Neural crest cell (in vitro differentiated cells): ENCODE results near the gene SHB. TPM values are rescaled to one million over a fixed set of nuclear protein-coding genes. Genes with fewer than 3 reads are reported as not detected.
"Not testable (repeated sequence)": the region's sequence is repeated elsewhere in the genome, so short reads cannot be mapped to it uniquely, and the experiment has no call there.

Source experiments
- DNase-seq: peaks from one replicate; pipeline ENCODE4 v3.0.0; 2021; ENCODE audit warnings: low read depth, mixed read lengths, low spot score
- H3K27ac Mint-ChIP-seq: one replicate; pipeline ENCODE4 v1.8.0; 2021; ENCODE audit warnings: mild to moderate bottlenecking, mixed read lengths; ENCODE audit not compliant: unreplicated experiment
- H3K27me3 Mint-ChIP-seq: 2 replicates; pipeline ENCODE4 v1.8.0; 2021; ENCODE audit warnings: low read depth, mild to moderate bottlenecking, mixed read lengths
- H3K36me3 Mint-ChIP-seq: 2 replicates; pipeline ENCODE4 v1.8.0; 2021; ENCODE audit warnings: low read depth, mild to moderate bottlenecking, mixed read lengths
- H3K4me1 Mint-ChIP-seq: 2 replicates; pipeline ENCODE4 v1.8.0; 2021; ENCODE audit warnings: mixed read lengths
- H3K4me3 Mint-ChIP-seq: one replicate; pipeline ENCODE4 v1.8.0; 2021; ENCODE audit warnings: mild to moderate bottlenecking, mixed read lengths
- H3K9me3 Mint-ChIP-seq: 2 replicates; pipeline ENCODE4 v1.8.0; 2021; ENCODE audit warnings: mixed read lengths
- total RNA-seq: library from RNA; stranded (reverse); gene quantifications from 2 replicates; pipeline ENCODE4 v1.2.1, GENCODE V29; 2021
- TF ChIP-seq, protein P1 (sequence below): fragments of 200-600 bp; sonication (generic); conservative IDR thresholded peaks from 2 replicates; pipeline ENCODE4 v1.5.0; 2021; ENCODE audit warnings: antibody characterized with exemption, mild to moderate bottlenecking

SHB gene
- total RNA-seq, 1 donor from 2014 or later: 4.6 TPM

DNA sequence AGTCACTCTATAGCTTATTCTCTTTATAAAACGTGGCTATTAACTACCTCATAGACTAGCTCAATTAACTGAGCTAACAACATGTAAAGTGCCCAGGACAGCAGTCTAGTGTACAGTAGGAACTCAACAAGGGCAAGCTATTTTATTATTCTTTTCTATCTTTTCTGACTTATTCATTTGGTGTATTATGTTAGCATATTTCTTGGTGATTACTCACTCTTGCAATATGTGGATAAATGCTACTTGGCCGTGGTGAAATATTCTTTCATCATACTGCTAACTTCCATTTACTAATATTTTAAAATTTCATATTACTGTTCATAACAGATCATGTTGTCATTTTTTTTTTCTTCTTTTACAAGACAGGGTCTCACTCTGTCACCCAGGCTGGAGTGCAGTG is 170.0 kb downstream of the SHB start:
- Mint-ChIP-seq H3K27ac (no peak overlapping the region), H3K4me3 (no peak overlapping the region), H3K27me3 (no peaks in the 10 kb centered on the region), H3K36me3 (peaks cover 13% of the 10 kb centered on the region), H3K9me3 (no peaks in the 10 kb centered on the region), H3K4me1 (peaks cover 15% of the 10 kb centered on the region)
- no peak for DNase-seq
- TF ChIP-seq, protein P1, sequence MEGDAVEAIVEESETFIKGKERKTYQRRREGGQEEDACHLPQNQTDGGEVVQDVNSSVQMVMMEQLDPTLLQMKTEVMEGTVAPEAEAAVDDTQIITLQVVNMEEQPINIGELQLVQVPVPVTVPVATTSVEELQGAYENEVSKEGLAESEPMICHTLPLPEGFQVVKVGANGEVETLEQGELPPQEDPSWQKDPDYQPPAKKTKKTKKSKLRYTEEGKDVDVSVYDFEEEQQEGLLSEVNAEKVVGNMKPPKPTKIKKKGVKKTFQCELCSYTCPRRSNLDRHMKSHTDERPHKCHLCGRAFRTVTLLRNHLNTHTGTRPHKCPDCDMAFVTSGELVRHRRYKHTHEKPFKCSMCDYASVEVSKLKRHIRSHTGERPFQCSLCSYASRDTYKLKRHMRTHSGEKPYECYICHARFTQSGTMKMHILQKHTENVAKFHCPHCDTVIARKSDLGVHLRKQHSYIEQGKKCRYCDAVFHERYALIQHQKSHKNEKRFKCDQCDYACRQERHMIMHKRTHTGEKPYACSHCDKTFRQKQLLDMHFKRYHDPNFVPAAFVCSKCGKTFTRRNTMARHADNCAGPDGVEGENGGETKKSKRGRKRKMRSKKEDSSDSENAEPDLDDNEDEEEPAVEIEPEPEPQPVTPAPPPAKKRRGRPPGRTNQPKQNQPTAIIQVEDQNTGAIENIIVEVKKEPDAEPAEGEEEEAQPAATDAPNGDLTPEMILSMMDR: no peak

DNA sequence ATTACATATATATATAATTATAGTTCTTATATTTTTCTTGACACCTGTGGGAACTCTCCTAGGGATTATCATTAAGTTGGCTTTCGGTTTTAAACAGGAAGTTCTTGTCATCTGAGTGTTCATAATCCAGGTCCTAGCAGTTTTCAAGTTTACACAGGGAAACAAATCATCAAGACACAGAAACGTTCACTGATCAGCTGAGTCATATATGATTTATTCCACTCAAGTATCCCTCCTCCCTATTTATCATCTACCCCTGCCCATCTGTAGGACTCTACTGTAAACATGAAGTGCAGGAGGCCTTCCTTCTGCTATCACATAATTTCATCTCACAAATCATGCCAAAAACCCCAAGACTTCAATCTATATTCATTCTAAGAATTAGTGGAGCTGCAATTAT is 171.4 kb downstream of the SHB start:
- Mint-ChIP-seq H3K27ac (no peak overlapping the region), H3K36me3 (peaks cover 23% of the 10 kb centered on the region), H3K4me3 (no peak overlapping the region), H3K4me1 (peaks cover 7% of the 10 kb centered on the region), H3K27me3 (no peaks in the 10 kb centered on the region), H3K9me3 (no peaks in the 10 kb centered on the region)
- TF ChIP-seq, protein P1: no peak
- no peak for DNase-seq

DNA sequence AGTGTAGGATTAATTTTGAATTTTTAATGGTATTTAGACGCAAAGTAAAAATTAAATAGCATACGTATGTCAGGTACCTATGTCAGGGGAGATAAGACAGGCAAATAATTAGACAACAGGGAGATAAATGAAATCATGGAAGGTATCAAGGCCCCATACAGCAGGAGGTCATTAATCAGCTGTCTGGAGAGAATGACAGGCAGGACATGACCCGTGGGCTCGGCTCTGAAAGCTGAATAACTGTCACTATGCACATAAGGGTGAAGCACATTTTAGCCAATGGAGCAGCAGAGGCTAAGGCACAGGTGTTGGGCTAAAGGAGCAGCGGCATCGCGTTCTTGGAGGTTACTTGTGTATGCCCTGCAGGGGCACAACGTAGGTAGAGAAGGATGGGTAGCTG is 177.0 kb downstream of the SHB start:
- TF ChIP-seq, protein P1: no peak
- Mint-ChIP-seq H3K36me3 (peaks cover 39% of the 10 kb centered on the region), H3K4me1 (peaks cover 8% of the 10 kb centered on the region)

DNA sequence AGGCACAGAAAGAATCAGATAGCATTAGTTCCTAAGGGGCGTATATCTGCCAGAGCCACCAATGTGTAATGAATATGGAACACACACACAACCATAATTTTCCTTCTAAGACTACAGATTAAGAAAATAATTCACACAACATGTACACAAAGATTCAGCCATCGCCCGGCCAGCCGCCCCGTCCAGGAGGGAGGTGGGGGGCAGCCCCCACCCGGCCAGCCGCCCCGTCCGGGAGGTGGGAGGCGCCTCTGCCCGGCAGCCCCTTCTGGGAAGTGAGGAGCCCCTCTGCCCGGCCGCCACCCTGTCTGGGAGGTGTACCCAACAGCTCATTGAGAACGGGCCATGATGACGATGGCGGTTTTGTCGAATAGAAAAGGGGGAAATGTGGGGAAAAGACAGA is 178.0 kb downstream of the SHB start:
- H3K27me3 Mint-ChIP-seq, H3K4me1 Mint-ChIP-seq, DNase-seq, H3K4me3 Mint-ChIP-seq, H3K27ac Mint-ChIP-seq, H3K9me3 Mint-ChIP-seq: not testable (repeated sequence)
- peaks cover 41% of the 10 kb centered on the region for H3K36me3 Mint-ChIP-seq

More for the DNA sequence above, 177.0 kb downstream of the SHB start:
- no peaks in the 10 kb centered on the region for H3K9me3 Mint-ChIP-seq
- no peaks in the 10 kb centered on the region for H3K27me3 Mint-ChIP-seq
- H3K4me3 Mint-ChIP-seq: no peak overlapping the region
- no peak overlapping the region for H3K27ac Mint-ChIP-seq
- DNase-seq: no peak

DNA sequence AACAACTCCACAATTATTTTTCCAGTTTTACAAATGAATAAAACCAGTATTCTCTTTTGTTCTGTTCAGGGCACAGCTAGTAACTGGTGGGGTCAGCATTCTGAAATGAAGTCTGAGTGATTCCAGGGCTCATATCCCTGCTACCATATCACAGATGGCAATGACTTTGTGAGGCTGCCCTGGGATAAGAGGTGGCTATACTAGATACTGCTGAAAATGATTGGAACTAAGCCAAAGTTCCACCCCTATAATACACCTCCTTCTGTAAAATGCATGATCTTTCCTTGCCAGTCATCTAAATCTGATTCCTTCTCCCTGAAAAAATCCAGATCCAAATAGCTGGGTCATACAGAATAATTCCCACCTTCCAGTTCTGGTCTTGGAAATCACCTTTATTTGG is 179.5 kb downstream of the SHB start:
- TF ChIP-seq, protein P1: no peak
- no peak for DNase-seq
- Mint-ChIP-seq H3K4me3 (no peak overlapping the region), H3K4me1 (peaks cover 14% of the 10 kb centered on the region), H3K9me3 (no peaks in the 10 kb centered on the region), H3K36me3 (peaks cover 38% of the 10 kb centered on the region), H3K27me3 (no peaks in the 10 kb centered on the region), H3K27ac (no peak overlapping the region)

DNA sequence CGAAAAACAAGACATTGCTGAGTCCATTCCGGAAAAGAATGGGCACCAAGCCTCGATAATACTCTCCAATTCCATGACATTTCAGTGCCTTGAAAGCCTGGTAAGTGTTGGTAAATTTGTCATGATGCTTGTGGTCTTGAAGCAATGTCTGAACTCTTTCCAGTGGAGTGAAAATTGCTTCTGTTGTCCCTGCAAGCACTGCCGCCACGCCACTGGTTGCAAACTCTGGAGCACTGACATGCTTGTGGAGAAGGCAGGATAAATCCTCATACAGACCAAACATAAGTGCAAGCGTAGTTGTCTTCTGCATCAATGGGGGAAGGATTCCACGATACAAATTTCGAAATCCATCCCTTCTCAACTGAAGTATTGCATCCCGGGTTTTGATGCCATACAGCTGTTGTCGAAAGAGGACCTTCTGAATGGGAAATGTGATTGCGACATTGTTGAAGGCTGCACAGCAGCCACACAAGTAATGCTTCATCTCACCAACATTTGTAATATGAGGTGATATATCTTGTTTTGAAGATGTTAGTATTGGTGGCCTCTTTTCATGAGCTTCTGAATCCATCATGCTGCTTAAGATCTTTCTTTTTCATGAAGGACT is 180.9 kb downstream of the SHB start:
- H3K4me1 Mint-ChIP-seq: peaks cover 15% of the 10 kb centered on the region
- DNase-seq, H3K9me3 Mint-ChIP-seq, H3K4me3 Mint-ChIP-seq, H3K27ac Mint-ChIP-seq, H3K27me3 Mint-ChIP-seq: not testable (repeated sequence)
- H3K36me3 Mint-ChIP-seq: peaks cover 29% of the 10 kb centered on the region
